GM19351 (cell line): Measurements from ENCODE around the gene UBE2I.

Experiments
- ATAC-seq: cut with Tn5 transposase; IDR thresholded peaks from one replicate; pipeline ENCODE4 v1.9.1; 2021; ENCODE audit warnings: mild to moderate bottlenecking, moderate library complexity; ENCODE audit not compliant: unreplicated experiment

The UBE2I gene

DNA sequence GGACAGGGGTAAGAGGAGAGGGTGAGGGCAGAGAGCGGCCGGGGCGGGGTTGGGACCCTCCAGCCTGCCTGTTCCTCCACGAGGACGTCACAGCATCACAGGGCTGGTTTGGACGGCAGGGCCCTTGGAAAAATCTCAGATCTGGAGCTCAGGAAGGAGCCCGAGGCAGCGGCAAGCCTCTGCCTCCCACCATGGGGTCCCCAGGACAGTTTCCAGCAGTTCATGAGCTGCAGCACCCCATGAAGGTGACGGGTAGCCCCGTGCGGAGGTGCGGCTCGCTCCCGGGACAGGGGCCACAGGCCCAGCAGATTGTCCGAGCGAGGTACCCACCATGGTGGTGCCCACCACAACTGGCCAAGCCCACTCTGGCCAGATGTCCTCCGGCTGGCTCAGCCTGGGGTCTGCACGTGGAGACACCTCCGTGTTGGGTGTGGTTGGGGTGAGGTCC lies 32.3 kb upstream of the UBE2I start:
- ATAC-seq: no peak

DNA sequence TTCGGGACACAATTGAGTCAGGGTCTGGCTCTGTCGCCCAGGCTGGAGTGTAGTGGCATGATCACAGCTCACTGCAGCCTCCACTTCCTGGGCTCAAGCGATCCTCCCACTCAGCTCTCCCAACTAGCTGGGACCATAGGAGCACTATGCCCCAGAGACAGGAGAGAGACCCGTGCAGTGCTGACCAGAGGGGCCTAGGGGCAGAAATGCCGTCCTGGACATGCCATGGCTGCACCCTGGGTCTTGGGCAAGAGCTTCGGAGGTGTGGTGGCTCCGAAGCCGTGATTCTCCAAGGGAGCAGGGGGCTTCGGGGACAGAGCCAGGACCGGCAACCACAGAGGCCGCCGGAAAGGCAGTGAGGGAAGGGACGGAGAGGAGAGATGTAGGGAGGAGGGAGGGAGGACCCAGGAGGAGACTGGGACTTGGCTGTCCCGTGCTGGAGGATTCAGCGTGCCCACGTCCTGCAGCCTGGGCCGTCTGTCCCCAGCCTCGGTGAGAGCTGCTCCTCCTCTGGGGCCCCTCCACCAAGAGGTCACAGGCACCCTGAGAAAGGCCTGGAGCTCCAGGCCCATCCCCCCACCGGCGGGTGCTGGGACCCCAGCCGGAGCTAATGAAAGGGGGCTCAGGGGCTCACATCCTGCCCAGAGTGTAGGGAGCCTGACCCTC lies 31.7 kb upstream of the UBE2I start:
- ATAC-seq: no peak

DNA sequence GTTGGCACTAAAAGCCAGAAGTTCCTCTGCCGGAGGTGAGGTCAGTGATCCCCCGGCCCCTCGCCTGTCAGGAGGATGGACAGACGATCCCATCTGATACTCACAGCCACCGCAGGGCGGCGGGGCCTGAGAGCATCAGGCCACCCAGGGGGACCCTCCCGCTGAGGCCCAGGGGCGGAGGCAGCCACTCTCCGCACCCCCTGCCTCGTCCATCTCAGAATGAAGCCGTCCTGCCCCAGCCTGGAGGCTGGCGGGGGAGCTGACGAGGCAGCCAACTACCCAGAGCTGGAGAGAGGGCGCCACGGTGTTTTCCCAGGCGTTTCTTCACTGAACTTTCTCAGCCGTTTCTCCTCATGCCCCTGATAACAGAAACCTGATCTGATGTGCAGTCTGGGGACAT lies 31.0 kb upstream of the UBE2I start:
- no peak for ATAC-seq

- no peak for ATAC-seq
These were observed 30.1 kb upstream of the UBE2I start for GRCh38 chr16:1279081-1279944.

DNA sequence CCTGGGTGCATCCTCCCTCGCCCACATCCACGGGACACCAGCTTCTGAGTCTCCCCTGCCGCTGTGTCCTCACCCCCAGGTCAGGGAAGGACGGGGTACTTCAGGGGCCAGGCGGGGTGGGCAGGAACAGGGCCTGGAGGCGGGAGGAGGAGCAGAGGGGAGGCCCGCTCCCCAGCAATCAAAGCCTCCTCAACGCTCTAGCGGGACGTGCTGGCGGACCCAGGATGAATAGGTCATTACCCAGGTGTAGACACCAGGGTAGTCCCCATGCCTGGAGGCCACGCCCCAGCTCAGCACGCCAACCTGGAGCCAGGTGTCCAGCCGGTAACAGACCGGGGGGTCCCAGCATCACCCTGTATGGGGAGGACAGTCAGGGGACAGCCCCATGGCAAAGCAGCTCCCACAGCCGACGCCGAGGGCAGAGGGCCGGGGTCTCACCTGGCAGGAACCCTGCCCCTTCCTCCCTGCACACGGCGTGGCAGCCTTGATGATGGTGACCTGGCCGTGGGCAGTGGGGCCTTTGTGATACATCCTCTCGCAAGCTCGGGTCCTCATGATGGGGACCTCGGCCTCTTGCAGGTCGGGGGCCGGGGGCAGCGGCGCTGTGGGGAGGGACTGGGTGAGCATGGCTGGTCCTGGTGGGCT lies 29.4 kb upstream of the UBE2I start:
- ATAC-seq: no peak

- no peak for ATAC-seq
These were observed 28.7 kb upstream of the UBE2I start for GRCh38 chr16:1280783-1281182.

- ATAC-seq: no peak
These were observed 27.9 kb upstream of the UBE2I start for GRCh38 chr16:1281517-1281916.

- ATAC-seq: no peak
These were observed 27.0 kb upstream of the UBE2I start for GRCh38 chr16:1282324-1282973.

- no peak for ATAC-seq
These were observed 26.1 kb upstream of the UBE2I start for GRCh38 chr16:1283296-1283695.

DNA sequence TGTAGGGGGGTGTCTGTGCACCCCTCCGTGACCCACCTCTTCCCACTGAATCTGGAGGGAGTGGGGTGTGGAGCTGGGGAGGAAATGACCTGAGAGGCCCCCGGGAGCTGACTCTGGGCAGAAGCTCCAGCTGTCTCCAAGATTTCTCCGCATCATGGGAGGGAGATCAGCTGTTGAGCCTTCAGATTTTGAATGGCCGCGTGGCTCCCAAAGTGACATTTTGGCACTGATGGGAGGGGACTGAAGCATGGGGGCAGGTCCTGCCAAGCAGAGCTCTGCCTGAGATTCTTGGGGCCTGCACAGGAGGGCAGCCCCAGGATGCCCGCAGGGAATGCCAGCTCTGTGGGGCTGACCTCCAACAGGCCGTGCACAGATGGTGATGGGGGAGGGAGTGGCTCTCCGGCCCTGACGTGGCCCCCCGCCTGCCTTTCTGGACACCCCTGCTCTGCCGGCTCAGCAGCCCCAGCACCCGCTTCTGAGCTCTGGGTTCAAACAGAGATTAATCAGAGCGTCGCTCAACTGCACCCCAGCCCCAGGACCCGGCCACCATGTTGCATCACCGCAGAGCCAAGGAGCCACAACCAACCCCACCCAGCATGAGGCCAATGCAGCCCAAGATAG lies 25.3 kb upstream of the UBE2I start:
- ATAC-seq: no peak

DNA sequence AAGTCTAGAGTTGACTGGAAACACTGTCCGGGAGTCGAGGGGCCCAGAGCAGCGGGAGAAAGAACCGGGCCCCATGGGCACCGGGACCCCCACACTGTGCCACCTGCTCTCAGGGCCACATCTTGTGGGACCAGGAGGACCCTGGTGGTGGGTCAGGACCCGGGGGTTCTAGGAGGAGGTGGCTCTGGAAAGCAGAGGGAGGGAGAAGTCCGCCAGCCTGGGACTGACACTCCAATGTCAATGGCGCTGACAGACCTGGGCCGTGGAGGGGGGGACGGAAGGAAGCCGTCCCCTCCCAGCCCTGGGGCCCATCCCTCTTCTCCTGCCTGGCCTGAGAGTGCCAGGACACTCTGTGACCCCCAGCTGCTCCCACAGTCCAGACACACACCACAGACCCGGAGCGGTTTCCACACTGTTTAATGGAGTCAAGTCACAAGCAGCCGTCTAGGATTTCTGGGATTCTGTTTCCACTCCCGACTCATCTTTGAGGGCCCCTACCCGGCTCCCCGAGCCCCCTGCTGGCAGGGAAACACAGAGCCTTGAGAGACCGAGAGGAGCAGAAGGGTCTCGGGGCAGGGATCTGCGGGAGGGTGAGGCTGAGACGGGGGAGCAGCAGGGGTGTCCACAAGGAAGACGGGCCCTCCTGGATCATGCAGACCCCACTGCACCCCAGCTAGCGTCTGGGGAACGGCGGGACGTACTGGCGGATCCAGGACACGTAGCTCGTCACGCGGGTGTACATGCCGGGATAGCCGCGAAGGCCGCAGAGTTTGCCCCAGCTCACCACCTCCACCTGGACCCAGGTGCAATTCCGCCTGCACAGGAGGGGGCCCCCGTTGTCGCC lies 23.5 kb upstream of the UBE2I start:
- ATAC-seq: no peak

GRCh38 chr16:1286513-1287094 lies 22.8 kb upstream of the UBE2I start:
- ATAC-seq: no peak

GRCh38 chr16:1287982-1288670 lies 21.3 kb upstream of the UBE2I start:
- ATAC-seq: no peak

- ATAC-seq: no peak
These were observed 20.5 kb upstream of the UBE2I start for GRCh38 chr16:1288813-1289476.

DNA sequence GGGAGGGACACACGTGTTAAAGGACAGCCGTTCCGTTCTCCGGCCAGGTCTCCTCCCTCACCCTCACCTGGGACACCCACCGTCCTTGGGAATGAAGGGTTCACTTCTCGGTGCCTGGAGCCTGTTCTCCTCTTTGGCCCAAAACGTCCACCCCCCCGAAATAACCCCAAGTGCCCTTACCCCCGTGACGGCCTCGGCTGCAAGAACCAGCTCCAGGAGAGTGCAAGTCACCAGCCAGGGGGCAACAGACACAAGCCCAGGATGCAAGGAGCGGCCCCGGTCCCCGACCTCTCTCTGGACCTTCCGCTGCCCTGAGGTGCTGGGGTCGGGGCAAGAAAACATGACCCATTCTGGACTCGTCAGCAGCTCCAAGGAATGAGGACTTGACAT lies 20.0 kb upstream of the UBE2I start:
- no peak for ATAC-seq

DNA sequence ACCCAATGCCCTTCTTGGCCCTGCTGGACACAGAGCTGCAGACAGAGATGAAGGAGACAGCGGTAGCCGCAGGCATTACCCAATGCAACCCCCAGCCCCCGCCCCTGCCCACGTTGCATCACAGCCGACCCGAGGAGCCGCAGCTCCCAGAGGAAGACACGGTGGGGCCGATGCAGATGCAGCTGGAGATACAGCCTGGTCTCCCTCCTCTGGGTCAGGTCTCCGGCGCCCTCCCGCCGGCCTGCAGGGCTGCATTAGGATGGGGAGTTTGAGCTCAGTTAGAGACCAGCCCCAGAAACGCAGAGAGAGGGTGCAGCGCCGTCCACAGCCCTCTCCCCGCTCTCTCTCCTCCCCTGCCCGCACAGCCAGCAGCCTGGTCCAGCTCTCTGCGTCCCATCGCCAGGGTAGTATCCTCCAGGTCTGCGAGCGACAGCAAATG lies 19.4 kb upstream of the UBE2I start:
- ATAC-seq: no peak

GRCh38 chr16:1290860-1291575 lies 18.4 kb upstream of the UBE2I start:
- no peak for ATAC-seq

GRCh38 chr16:1291576-1291974 lies 17.9 kb upstream of the UBE2I start:
- no peak for ATAC-seq
